Fibroblast of lung (primary cell): ENCODE results near the gene GRID1. TPM values are rescaled to one million over a fixed set of nuclear protein-coding genes. Genes with fewer than 3 reads are reported as not detected.

Source experiments
- DNase-seq, 2 donors: peaks; one replicate each; pipeline versions ENCODE4 v3.0.0 to v3.0.0-alpha.2; 2010; ENCODE audit warnings: low read depth in 2 of 2
- H2AFZ ChIP-seq: 2 replicates; pipeline ENCODE4 v1.5.1; 2012; ENCODE audit warnings: low read length, control low read depth, inconsistent platforms
- H3K27ac ChIP-seq: 2 replicates; pipeline ENCODE4 v1.5.1; 2011; ENCODE audit warnings: low read length, control low read depth; ENCODE audit not compliant: insufficient read depth
- H3K27me3 ChIP-seq: 2 replicates; pipeline ENCODE4 v1.5.1; 2011; ENCODE audit warnings: mild to moderate bottlenecking, low read length; ENCODE audit not compliant: control insufficient read depth, insufficient read depth
- H3K36me3 ChIP-seq: 2 replicates; pipeline ENCODE4 v1.5.1; 2011; ENCODE audit warnings: low read length; ENCODE audit not compliant: control insufficient read depth, insufficient read depth
- H3K4me1 ChIP-seq: 2 replicates; pipeline ENCODE4 v1.5.1; 2011; ENCODE audit warnings: low read length; ENCODE audit not compliant: control insufficient read depth, insufficient read depth; ENCODE audit errors: extremely low read depth
- H3K4me2 ChIP-seq: 2 replicates; pipeline ENCODE4 v1.5.1; 2011; ENCODE audit warnings: low read length, control low read depth; ENCODE audit not compliant: insufficient read depth; ENCODE audit errors: extremely low read depth
- H3K4me3 ChIP-seq, 4 experiments: fragments of 200-600 bp in 1 of 4; sonication (generic) in 1 of 4; replicated peaks in 1 of 4; 2 replicates each; pipeline ENCODE4 v1.5.1; 2011 to 2016; ENCODE audit warnings: low read length in 4 of 4, low read depth in 3 of 4, mild to moderate bottlenecking in 3 of 4, control low read depth in 2 of 4, inconsistent platforms in 1 of 4, mixed read lengths in 1 of 4; ENCODE audit not compliant: insufficient read depth in 1 of 4; ENCODE audit errors: control extremely low read depth in 1 of 4
- H3K79me2 ChIP-seq: 2 replicates; pipeline ENCODE4 v1.5.1; 2012; ENCODE audit warnings: mild to moderate bottlenecking, low read length, inconsistent platforms; ENCODE audit not compliant: control insufficient read depth, insufficient read depth
- H3K9ac ChIP-seq: 2 replicates; pipeline ENCODE4 v1.5.1; 2011; ENCODE audit warnings: mild to moderate bottlenecking, low read length, control low read depth; ENCODE audit not compliant: insufficient read depth
- H3K9me3 ChIP-seq: 2 replicates; pipeline ENCODE4 v1.5.1; 2012; ENCODE audit warnings: low read depth, low read length; ENCODE audit not compliant: control insufficient read depth, insufficient read depth
- H4K20me1 ChIP-seq: 2 replicates; pipeline ENCODE4 v1.5.1; 2011; ENCODE audit warnings: low read length; ENCODE audit not compliant: control insufficient read depth, insufficient read depth; ENCODE audit errors: extremely low read depth
- CTCF ChIP-seq, 2 donors: IDR thresholded peaks in 1 of 2; conservative IDR thresholded peaks in 1 of 2; 1 replicate in 1 of 2; 2 replicates in 1 of 2; pipeline ENCODE4 v1.5.1; 2011 to 2012; ENCODE audit warnings: low read length in 2 of 2, control low read depth in 1 of 2, inconsistent platforms in 1 of 2, low read depth in 1 of 2, mild to moderate bottlenecking in 1 of 2
- EZH2 ChIP-seq: IDR thresholded peaks from 2 replicates; pipeline ENCODE4 v1.5.1; 2012; ENCODE audit warnings: low read length, control low read depth, mild to moderate bottlenecking; ENCODE audit errors: missing control alignments
- polyA plus RNA-seq, 2 donors: library from polyadenylated mRNA; depleted of rRNA in 1 of 2; stranded (reverse) in 1 of 2; unstranded in 1 of 2; fragments of >200 nt; gene quantifications; 2 replicates each; pipeline ENCODE4 v1.2.1, GENCODE V29; 2011 to 2012; ENCODE audit warnings: missing spikeins in 1 of 2
- total RNA-seq: library from RNA; depleted of rRNA; stranded (reverse); fragments of >200 nt; gene quantifications from 2 replicates; pipeline ENCODE4 v1.2.1, GENCODE V29; 2014

GRID1 gene
- total and polyA plus RNA-seq, 2 donors (not counting 1 experiment from before 2014, with no cell fraction given), result 0.03 to 0.33 TPM

DNA sequence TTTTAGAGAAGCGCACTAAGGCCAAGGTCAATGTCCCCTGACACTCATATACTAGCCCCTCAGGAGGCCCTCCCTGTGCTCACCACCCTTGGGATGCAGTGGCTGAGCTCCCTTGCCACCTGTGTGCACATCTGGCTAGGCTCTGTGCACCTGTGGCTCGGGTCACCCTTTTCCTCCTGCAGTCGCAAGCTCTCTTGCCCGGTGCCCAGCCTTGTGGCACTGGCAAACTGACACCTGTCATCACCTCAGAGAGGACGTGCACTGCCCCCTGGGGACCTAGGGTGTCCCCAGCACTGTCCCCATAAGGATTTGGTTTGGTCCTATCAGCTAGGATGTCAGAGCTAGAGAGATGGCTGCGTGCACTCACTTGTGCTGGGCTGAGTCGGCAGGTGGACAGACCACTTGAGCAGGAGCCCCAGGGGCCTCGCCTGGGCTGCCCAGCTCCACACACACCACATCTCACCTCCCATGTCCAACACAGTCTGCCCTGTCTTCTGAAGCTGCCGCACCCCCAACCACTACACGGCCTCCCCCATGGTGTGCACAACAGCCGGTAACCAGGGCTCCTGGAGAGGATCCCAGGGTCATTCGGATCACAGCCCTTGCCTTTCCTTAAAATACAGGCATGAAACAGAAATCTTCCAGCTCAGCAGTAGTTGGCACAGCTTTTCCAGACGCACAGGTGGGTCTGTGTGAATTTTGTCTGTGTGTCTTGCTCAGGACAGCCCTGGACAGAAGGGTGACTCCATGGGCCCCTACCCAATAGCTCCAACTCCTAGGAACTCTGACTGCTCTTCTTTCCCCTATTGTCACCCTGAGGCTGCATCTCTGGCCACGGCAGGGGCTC is 111.0 kb downstream of the GRID1 start:
- no peaks in the 10 kb centered on the region for H3K36me3 ChIP-seq
- no peaks in the 10 kb centered on the region for H3K27me3 ChIP-seq
- H3K9me3 ChIP-seq, result no peaks in the 10 kb centered on the region
- no peaks in the 10 kb centered on the region for H3K4me1 ChIP-seq
- no peak overlapping the region for H3K4me3 ChIP-seq
- TF ChIP-seq CTCF (conservative IDR thresholded peaks at IDR 0.05 in 1 of 2, IDR thresholded peaks at IDR 0.05 in 1 of 2; ENCODE audit: low read depth in 1 of 2, low read length in 2 of 2), result no peak
- no peak for TF ChIP-seq EZH2
- no peaks in the 10 kb centered on the region for H4K20me1 ChIP-seq
- no peak overlapping the region for H3K9ac ChIP-seq
- DNase-seq, result no peak
- H3K79me2 ChIP-seq, result no peaks in the 10 kb centered on the region
- H3K4me2 ChIP-seq, result no peak overlapping the region
- H3K27ac ChIP-seq, result no peak overlapping the region
- no peak overlapping the region for H2AFZ ChIP-seq

- Histone ChIP-seq H3K9ac (no peak overlapping the region), H2AFZ (no peak overlapping the region), H3K27me3 (no peaks in the 10 kb centered on the region), H3K9me3 (no peaks in the 10 kb centered on the region), H3K4me1 (no peaks in the 10 kb centered on the region), H3K36me3 (no peaks in the 10 kb centered on the region), H3K79me2 (no peaks in the 10 kb centered on the region), H4K20me1 (no peaks in the 10 kb centered on the region), H3K27ac (no peak overlapping the region), H3K4me3 (no peak overlapping the region), H3K4me2 (no peak overlapping the region)
- DNase-seq, result no peak
- TF ChIP-seq CTCF (conservative IDR thresholded peaks at IDR 0.05 in 1 of 2, IDR thresholded peaks at IDR 0.05 in 1 of 2; ENCODE audit: low read depth in 1 of 2, low read length in 2 of 2) (no peak), EZH2 (no peak)
Observed at GRCh38 chr10:86254526-86255174, 111.9 kb downstream of the GRID1 start.

DNA sequence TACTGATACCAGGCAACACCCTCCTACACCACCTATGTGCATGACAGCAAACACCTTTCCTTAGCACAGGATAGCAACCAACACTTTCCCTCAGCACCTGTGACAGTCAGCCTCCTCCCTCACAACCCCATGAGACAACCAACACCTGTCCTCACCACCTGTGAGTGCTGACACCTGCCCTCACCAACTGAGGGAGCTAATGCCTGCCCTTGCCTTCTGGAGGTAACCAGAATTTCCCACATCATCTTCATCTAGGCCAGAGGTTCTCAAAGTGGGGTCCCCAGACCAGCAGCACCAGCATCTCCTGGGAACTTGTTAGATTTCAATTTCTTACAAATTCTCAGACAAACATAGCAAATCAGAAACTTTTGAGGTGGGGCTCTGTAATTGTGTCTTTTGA is 112.5 kb downstream of the GRID1 start:
- Histone ChIP-seq H3K27ac (no peak overlapping the region), H2AFZ (no peak overlapping the region), H3K27me3 (no peaks in the 10 kb centered on the region), H3K4me3 (no peak overlapping the region), H3K4me1 (no peaks in the 10 kb centered on the region), H3K4me2 (no peak overlapping the region), H4K20me1 (no peaks in the 10 kb centered on the region), H3K79me2 (no peaks in the 10 kb centered on the region), H3K36me3 (no peaks in the 10 kb centered on the region), H3K9ac (no peak overlapping the region), H3K9me3 (no peaks in the 10 kb centered on the region)
- no peak for DNase-seq
- TF ChIP-seq CTCF (conservative IDR thresholded peaks at IDR 0.05 in 1 of 2, IDR thresholded peaks at IDR 0.05 in 1 of 2; ENCODE audit: low read depth in 1 of 2, low read length in 2 of 2) (no peak), EZH2 (no peak)
